PC-3 (cell line): ENCODE data around the gene PDZD2. TPM values are rescaled to one million over a fixed set of nuclear protein-coding genes. Genes with fewer than 3 reads are reported as not detected.

Source experiments
- ATAC-seq: fragments of 200-7000 bp; cut with Tn5 transposase; 2 replicates; pipeline ENCODE4 v1.9.1; 2020; ENCODE audit warnings: mild to moderate bottlenecking, moderate library complexity
- BruUV-seq: library from RNA; stranded (reverse); fragments of 400-500 nt; replicated peaks from 2 replicates; lab custom pipeline; 2021; lab: Mats Ljungman, UMichigan
- CTCF ChIA-PET: fragments of 300-600 bp; sonication (Branson Sonifier 250); formaldehyde crosslinking; loops from one replicate; lab custom pipeline; 2022; ENCODE audit warnings: antibody characterized with exemption; lab: Charles Lee
- POLR2A ChIA-PET: fragments of 300-600 bp; sonication (Branson Sonifier 250); formaldehyde crosslinking; loops from one replicate; lab custom pipeline; 2022; ENCODE audit warnings: antibody characterized with exemption; ENCODE audit not compliant: unreplicated experiment; lab: Charles Lee
- DNase-seq: peaks from one replicate; pipeline ENCODE4 v3.0.0-alpha.2; 2015
- H2AFZ ChIP-seq: fragments of 300-600 bp; sonication (generic); 2 replicates; pipeline ENCODE4 v1.6.0; 2016; ENCODE audit warnings: antibody characterized with exemption, low read length
- H3F3A ChIP-seq: fragments of 300-600 bp; sonication (generic); one replicate; pipeline ENCODE4 v1.6.0; 2017; ENCODE audit warnings: antibody characterized with exemption, low read length, control low read depth, mild to moderate bottlenecking; ENCODE audit not compliant: unreplicated experiment
- H3K27ac ChIP-seq: fragments of 300-600 bp; sonication (generic); 2 replicates; pipeline ENCODE4 v1.5.1; 2016; ENCODE audit warnings: mild to moderate bottlenecking, low read length
- H3K27me3 ChIP-seq: fragments of 300-600 bp; sonication (generic); 2 replicates; pipeline ENCODE4 v1.6.1; 2016; ENCODE audit warnings: low read length, mixed read lengths
- H3K36me3 ChIP-seq: fragments of 300-600 bp; sonication (generic); 2 replicates; pipeline ENCODE4 v1.6.1; 2016; ENCODE audit warnings: low read depth, mixed run types, low read length, mixed read lengths
- H3K4me1 ChIP-seq: fragments of 300-600 bp; sonication (generic); 2 replicates; pipeline ENCODE4 v1.5.1; 2016; ENCODE audit warnings: low read length; ENCODE audit not compliant: insufficient read depth
- H3K4me2 ChIP-seq: fragments of 300-600 bp; sonication (generic); 2 replicates; pipeline ENCODE4 v1.6.0; 2016; ENCODE audit warnings: low read length
- H3K4me3 ChIP-seq: fragments of 300-600 bp; sonication (generic); 2 replicates; pipeline ENCODE4 v1.5.1; 2016; ENCODE audit warnings: mild to moderate bottlenecking, low read length, mixed read lengths
- H3K79me2 ChIP-seq: fragments of 300-600 bp; sonication (generic); 2 replicates; pipeline ENCODE4 v1.6.1; 2017; ENCODE audit warnings: low read length, mixed read lengths
- H3K9ac ChIP-seq: fragments of 300-600 bp; sonication (generic); 2 replicates; pipeline ENCODE4 v1.6.0; 2016; ENCODE audit warnings: mild to moderate bottlenecking, low read length
- H3K9me2 ChIP-seq: fragments of 300-600 bp; sonication (generic); replicated peaks from 2 replicates; pipeline ENCODE4 v1.6.1; 2016; ENCODE audit warnings: mixed run types, low read length, mixed read lengths
- H3K9me3 ChIP-seq: fragments of 300-600 bp; sonication (generic); 2 replicates; pipeline ENCODE4 v1.6.1; 2016; ENCODE audit warnings: low read length, mixed read lengths
- H4K20me1 ChIP-seq: fragments of 300-600 bp; sonication (generic); 2 replicates; pipeline ENCODE4 v1.6.1; 2016; ENCODE audit warnings: low read length, mixed read lengths
- CTCF ChIP-seq: fragments of 300-600 bp; sonication (generic); conservative IDR thresholded peaks from 2 replicates; pipeline ENCODE4 v1.5.1; 2017; ENCODE audit warnings: antibody characterized with exemption, low read depth, mild to moderate bottlenecking, low read length
- EZH2 ChIP-seq: fragments of 300-600 bp; sonication (generic); IDR thresholded peaks from one replicate; pipeline ENCODE4 v1.6.1; 2017; ENCODE audit warnings: antibody characterized with exemption, mild to moderate bottlenecking, low read length; ENCODE audit not compliant: unreplicated experiment
- EZH2phosphoT487 ChIP-seq: fragments of 300-600 bp; sonication (generic); IDR thresholded peaks from 2 replicates; pipeline ENCODE4 v1.6.1; 2018; ENCODE audit warnings: mild to moderate bottlenecking, antibody characterized with exemption, low read length, borderline replicate concordance
- intact Hi-C: fragments of 100-400 bp; cut with micrococcal nuclease; formaldehyde crosslinking; loops from 2 replicates; pipeline ENCODE4 v1.9.0; 2023
- total RNA-seq: library from RNA; depleted of rRNA; stranded (reverse); fragments of >200 nt; gene quantifications from 2 replicates; pipeline ENCODE4 v1.2.3, GENCODE V29; 2014

PDZD2 gene
- total RNA-seq, 1 experiment from 2014 or later: 2.0 TPM

- Histone ChIP-seq H3K4me3 (no peak overlapping the region), H3K79me2 (no peaks in the 10 kb centered on the region), H3K27ac (no peak overlapping the region), H3F3A (no peaks in the 10 kb centered on the region), H3K4me2 (no peak overlapping the region), H2AFZ (no peak overlapping the region), H3K9ac (no peak overlapping the region), H4K20me1 (no peaks in the 10 kb centered on the region), H3K27me3 (peaks cover 66% of the 10 kb centered on the region), H3K9me3 (no peaks in the 10 kb centered on the region), H3K4me1 (no peaks in the 10 kb centered on the region), H3K36me3 (no peaks in the 10 kb centered on the region), H3K9me2 (no peaks in the 10 kb centered on the region)
- POLR2A ChIA-PET: no interaction called here
- CTCF ChIA-PET: interaction anchor here (0.6 kb wide), 1 partner anchor 182 kb away, joined by 3 read pairs; no protein-coding TSS in a partner anchor
- intact Hi-C loops: no loop called here
- TF ChIP-seq CTCF (no peak), EZH2phosphoT487 (no peak), EZH2 (no peak)
- no TSS peak for BruUV-seq
- DNase-seq (no peak), ATAC-seq (no peak)
Observed at GRCh38 chr5:31604644-31605043, 34.3 kb upstream of the PDZD2 start.

- no peak overlapping the region for H3K27ac ChIP-seq
- ChIA-PET CTCF (no interaction called here), POLR2A (no interaction called here)
- no peaks in the 10 kb centered on the region for H3K9me2 ChIP-seq
- no peak overlapping the region for H2AFZ ChIP-seq
- H4K20me1 ChIP-seq: no peaks in the 10 kb centered on the region
- intact Hi-C loops: no loop called here
- no peaks in the 10 kb centered on the region for H3K4me1 ChIP-seq
- ATAC-seq (no peak), DNase-seq (no peak)
- no TSS peak for BruUV-seq
- TF ChIP-seq CTCF: no peak
- no peak for TF ChIP-seq EZH2phosphoT487
- no peak for TF ChIP-seq EZH2
- H3K79me2 ChIP-seq: no peaks in the 10 kb centered on the region
- no peaks in the 10 kb centered on the region for H3K36me3 ChIP-seq
- H3K4me3 ChIP-seq: no peak overlapping the region
- no peaks in the 10 kb centered on the region for H3F3A ChIP-seq
- H3K4me2 ChIP-seq: no peak overlapping the region
- no peak overlapping the region for H3K9ac ChIP-seq
- H3K27me3 ChIP-seq: peaks cover 63% of the 10 kb centered on the region
- no peaks in the 10 kb centered on the region for H3K9me3 ChIP-seq
Observed at GRCh38 chr5:31605920-31606319, 33.0 kb upstream of the PDZD2 start.

- no TSS peak for BruUV-seq
- Histone ChIP-seq H4K20me1 (no peaks in the 10 kb centered on the region), H3K9me3 (no peaks in the 10 kb centered on the region), H3K79me2 (no peaks in the 10 kb centered on the region), H3K4me1 (no peaks in the 10 kb centered on the region), H3K36me3 (no peaks in the 10 kb centered on the region), H3K9ac (no peak overlapping the region), H3F3A (no peaks in the 10 kb centered on the region), H3K4me2 (no peak overlapping the region), H2AFZ (no peak overlapping the region), H3K9me2 (no peaks in the 10 kb centered on the region), H3K27me3 (peaks cover 48% of the 10 kb centered on the region), H3K4me3 (no peak overlapping the region), H3K27ac (no peak overlapping the region)
- intact Hi-C loops: no loop called here
- CTCF ChIA-PET: no interaction called here
- no peak for ATAC-seq
- POLR2A ChIA-PET: no interaction called here
- no peak for DNase-seq
- TF ChIP-seq CTCF: no peak
- TF ChIP-seq EZH2: no peak
Observed at GRCh38 chr5:31607546-31607945, 31.4 kb upstream of the PDZD2 start.
